Measurements from ENCODE around the gene ANKRD33B. TPM values are rescaled to one million over a fixed set of nuclear protein-coding genes. Genes with fewer than 3 reads are reported as not detected.

ANKRD33B gene
- total and polyA plus RNA-seq, 2 of the 8 experiments (the other 6 are each of a cell fraction or from before 2014, with no cell fraction given) = 6.9 to 20.6 TPM

DNA sequence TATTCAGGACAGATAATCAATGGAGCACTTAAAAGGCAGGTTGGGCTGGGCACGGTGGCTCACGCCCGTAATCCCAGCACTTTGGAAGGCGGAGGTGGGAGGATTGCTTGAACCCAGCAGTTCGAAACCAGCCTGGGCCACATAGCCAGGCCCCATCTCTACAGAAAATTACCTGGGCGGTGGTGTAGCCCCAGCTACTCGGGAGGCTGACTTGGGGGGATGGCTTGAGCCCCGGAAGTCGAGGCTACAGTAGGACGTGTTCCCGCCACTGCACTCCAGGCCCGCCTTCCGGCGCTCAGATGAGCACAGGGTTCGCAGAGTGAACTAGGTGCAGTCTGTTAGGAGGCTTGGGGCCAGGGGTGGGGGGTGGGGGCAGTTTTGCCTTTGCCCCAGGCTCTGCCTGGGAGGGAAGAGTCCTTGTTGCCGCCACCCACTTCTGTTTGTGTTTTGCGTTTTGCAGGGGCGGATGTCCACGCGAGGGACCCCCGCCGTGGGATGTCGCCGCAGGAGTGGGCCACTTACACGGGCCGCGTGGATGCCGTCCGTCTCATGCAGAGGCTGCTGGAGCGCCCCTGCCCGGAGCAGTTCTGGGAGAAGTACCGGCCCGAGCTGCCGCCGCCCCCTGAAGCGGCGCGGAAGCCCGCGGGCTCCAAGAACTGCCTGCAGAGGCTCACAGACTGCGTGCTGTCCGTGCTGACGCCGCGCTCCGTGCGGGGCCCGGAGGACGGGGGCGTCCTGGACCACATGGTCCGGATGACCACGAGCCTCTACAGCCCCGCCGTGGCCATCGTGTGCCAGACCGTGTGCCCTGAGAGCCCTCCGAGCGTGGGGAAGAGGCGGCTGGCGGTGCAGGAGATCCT lies 85.2 kb downstream of the ANKRD33B start (continued):
- TF ChIP-seq, protein P1, sequence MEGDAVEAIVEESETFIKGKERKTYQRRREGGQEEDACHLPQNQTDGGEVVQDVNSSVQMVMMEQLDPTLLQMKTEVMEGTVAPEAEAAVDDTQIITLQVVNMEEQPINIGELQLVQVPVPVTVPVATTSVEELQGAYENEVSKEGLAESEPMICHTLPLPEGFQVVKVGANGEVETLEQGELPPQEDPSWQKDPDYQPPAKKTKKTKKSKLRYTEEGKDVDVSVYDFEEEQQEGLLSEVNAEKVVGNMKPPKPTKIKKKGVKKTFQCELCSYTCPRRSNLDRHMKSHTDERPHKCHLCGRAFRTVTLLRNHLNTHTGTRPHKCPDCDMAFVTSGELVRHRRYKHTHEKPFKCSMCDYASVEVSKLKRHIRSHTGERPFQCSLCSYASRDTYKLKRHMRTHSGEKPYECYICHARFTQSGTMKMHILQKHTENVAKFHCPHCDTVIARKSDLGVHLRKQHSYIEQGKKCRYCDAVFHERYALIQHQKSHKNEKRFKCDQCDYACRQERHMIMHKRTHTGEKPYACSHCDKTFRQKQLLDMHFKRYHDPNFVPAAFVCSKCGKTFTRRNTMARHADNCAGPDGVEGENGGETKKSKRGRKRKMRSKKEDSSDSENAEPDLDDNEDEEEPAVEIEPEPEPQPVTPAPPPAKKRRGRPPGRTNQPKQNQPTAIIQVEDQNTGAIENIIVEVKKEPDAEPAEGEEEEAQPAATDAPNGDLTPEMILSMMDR (IDR thresholded peaks at IDR 0.05; ENCODE audit: control extremely low read depth in 1 of 3, insufficient read depth in 1 of 3, low read depth in 1 of 3, low read length in 3 of 3) = no peak
- TF ChIP-seq JUN (IDR thresholded peaks at IDR 0.05; ENCODE audit: low read depth, low read length) (no peak), CHD2 (IDR thresholded peaks at IDR 0.05; ENCODE audit: low read length) (no peak), CBX5 (IDR thresholded peaks at IDR 0.05; ENCODE audit: low read depth, low read length) (no peak), CEBPB (IDR thresholded peaks at IDR 0.05; ENCODE audit: low read depth, low read length) (no peak), SRF (IDR thresholded peaks at IDR 0.05; ENCODE audit: low read depth, low read length) (no peak), KDM1A (IDR thresholded peaks at IDR 0.05; ENCODE audit: borderline replicate concordance, low read length) (no peak)
